Immature natural killer cell (primary cell): Measurements from ENCODE around the gene ADAP1. TPM values are rescaled to one million over a fixed set of nuclear protein-coding genes. Genes with fewer than 3 reads are reported as not detected.
A peak's percentile ranks its signal among the peaks of the same experiment; 100 is the strongest.

Source experiments
- DNase-seq, 3 donors: peaks; one replicate each; pipeline ENCODE4 v3.0.0; 2022; ENCODE audit warnings: mixed read lengths in 1 of 3
- H3K27ac Mint-ChIP-seq, 6 donors: one replicate each; pipeline ENCODE4 v1.8.0; 2020; ENCODE audit warnings: mixed read lengths in 6 of 6, mild to moderate bottlenecking in 5 of 6, inconsistent platforms in 4 of 6, moderate library complexity in 3 of 6
- H3K27me3 Mint-ChIP-seq, 3 donors: one replicate each; pipeline ENCODE4 v1.8.0; 2020 to 2021; ENCODE audit warnings: low read depth in 3 of 3, mild to moderate bottlenecking in 3 of 3, mixed read lengths in 3 of 3, moderate library complexity in 3 of 3, inconsistent platforms in 1 of 3
- H3K36me3 Mint-ChIP-seq, 3 donors: one replicate each; pipeline ENCODE4 v1.8.0; 2020; ENCODE audit warnings: mixed read lengths in 3 of 3, inconsistent platforms in 2 of 3, mild to moderate bottlenecking in 2 of 3
- H3K4me1 Mint-ChIP-seq, 2 donors: one replicate each; pipeline ENCODE4 v1.8.0; 2020; ENCODE audit warnings: inconsistent platforms in 2 of 2, mild to moderate bottlenecking in 2 of 2, mixed read lengths in 2 of 2, moderate library complexity in 1 of 2
- H3K4me3 Mint-ChIP-seq, 5 donors: one replicate each; pipeline ENCODE4 v1.8.0; 2020; ENCODE audit warnings: mild to moderate bottlenecking in 5 of 5, mixed read lengths in 5 of 5, inconsistent platforms in 3 of 5, moderate library complexity in 3 of 5
- H3K9me3 Mint-ChIP-seq, 6 donors: one replicate each; pipeline ENCODE4 v1.8.0; 2020; ENCODE audit warnings: mild to moderate bottlenecking in 6 of 6, mixed read lengths in 6 of 6, inconsistent platforms in 4 of 6, moderate library complexity in 3 of 6
- polyA plus RNA-seq, 3 donors: library from polyadenylated mRNA; unstranded; fragments of 300-500 nt; fragmentation: Illumina TruSeq; gene quantifications; one replicate each; pipeline ENCODE4 v1.2.3, GENCODE V29; 2021

Gene ADAP1
- polyA plus RNA-seq, 3 donors from 2014 or later, result 49.7 to 72.1 (median 55.1) TPM

DNA sequence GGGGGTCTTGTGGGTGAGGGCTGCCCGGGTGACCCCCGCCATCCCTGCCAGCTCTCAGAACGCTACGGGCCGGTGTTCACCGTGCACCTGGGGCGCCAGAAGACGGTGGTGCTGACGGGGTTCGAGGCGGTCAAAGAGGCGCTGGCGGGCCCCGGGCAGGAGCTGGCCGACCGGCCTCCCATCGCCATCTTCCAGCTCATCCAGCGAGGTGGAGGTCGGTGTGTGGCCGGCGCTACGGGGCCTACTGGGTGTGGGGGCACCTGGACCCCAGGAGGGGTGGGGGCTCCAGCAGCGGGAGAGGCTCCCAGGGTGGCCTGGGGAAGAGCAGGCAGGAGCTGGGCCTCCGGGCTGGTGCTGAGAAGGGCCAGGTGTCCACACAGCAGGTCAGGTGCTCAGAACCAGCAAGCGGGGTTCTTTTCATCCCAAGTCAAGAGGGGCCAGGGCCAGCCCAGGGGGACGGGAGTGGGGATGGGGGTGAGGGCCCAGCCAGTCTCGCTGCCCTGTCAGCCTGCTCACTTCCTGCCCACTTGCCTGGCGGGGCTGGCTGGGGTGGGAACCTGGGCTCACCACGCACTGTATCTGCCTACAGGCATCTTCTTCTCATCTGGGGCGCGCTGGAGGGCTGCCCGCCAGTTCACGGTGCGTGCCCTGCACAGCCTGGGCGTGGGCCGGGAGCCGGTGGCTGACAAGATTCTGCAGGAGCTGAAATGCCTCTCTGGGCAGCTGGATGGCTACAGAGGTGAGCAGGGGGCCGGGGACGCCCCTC, 30.1 kb upstream of the ADAP1 start:
- no peak overlapping the region for H3K4me3 Mint-ChIP-seq
- H3K9me3 Mint-ChIP-seq, result no peaks in the 10 kb centered on the region
- peaks cover 0 to 2% (median under 1%) of the 10 kb centered on the region in 3 donors for H3K27me3 Mint-ChIP-seq
- no peak for DNase-seq
- H3K27ac Mint-ChIP-seq, result no peak overlapping the region
- H3K36me3 Mint-ChIP-seq, result no peaks in the 10 kb centered on the region
- H3K4me1 Mint-ChIP-seq, result no peaks in the 10 kb centered on the region

GRCh38 chr7:983616-984071, 29.2 kb upstream of the ADAP1 start:
- Mint-ChIP-seq H3K27me3 (peaks cover 0 to 2% (median 0%) of the 10 kb centered on the region in 3 donors), H3K9me3 (no peaks in the 10 kb centered on the region), H3K36me3 (no peaks in the 10 kb centered on the region), H3K4me3 (no peak overlapping the region), H3K27ac (no peak overlapping the region), H3K4me1 (no peaks in the 10 kb centered on the region)
- no peak for DNase-seq

DNA sequence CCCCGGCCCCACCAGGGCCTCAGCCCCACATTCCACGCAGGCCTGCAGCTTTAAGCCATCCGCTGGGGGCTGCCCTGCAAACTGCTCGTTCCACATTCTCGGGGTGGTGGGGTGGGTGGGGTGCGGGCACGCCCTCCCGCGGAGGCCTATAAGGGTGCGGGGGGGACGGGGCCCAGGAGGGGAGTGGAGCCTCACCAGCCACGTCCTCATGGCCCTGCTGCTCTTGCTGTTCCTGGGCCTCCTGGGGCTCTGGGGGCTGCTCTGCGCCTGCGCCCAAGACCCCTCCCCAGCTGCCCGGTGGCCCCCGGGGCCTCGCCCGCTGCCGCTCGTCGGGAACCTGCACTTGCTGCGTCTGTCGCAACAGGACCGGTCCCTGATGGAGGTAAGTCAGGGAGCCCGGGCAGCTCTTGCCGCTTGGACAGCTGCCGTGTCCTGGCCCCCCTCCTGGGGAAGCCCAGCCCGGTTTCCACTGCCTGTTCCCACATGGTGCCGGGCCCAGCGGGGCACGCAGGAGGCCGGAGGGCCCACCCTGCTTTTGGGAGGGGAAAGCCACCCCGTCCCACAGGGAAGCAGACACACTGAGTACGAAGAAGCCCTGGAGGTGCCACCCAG, 28.6 kb upstream of the ADAP1 start, which contains the start of gene CYP2W1:
CYP2W1 (plus strand) TSS at position 178 of the 612 bp plus-strand sequence; CDS start at position 209, 31 bp downstream.
- DNase-seq, result no peak
- H3K36me3 Mint-ChIP-seq, result no peaks in the 10 kb centered on the region
- no peak within 1 kb of the TSS for H3K27ac Mint-ChIP-seq
- H3K4me1 Mint-ChIP-seq, result no peaks in the 10 kb centered on the region
- peaks cover 0 to 2% (median 0%) of the 10 kb centered on the region in 3 donors for H3K27me3 Mint-ChIP-seq
- no peak within 1 kb of the TSS for H3K4me3 Mint-ChIP-seq
- no peaks in the 10 kb centered on the region for H3K9me3 Mint-ChIP-seq

- Mint-ChIP-seq H3K27ac (no peak overlapping the region), H3K36me3 (no peaks in the 10 kb centered on the region), H3K9me3 (no peaks in the 10 kb centered on the region), H3K4me3 (no peak overlapping the region), H3K4me1 (no peaks in the 10 kb centered on the region), H3K27me3 (peaks cover 0 to 2% (median 0%) of the 10 kb centered on the region in 3 donors)
- no peak for DNase-seq
Measured at GRCh38 chr7:982511-983003, 28.1 kb upstream of the ADAP1 start.

DNA sequence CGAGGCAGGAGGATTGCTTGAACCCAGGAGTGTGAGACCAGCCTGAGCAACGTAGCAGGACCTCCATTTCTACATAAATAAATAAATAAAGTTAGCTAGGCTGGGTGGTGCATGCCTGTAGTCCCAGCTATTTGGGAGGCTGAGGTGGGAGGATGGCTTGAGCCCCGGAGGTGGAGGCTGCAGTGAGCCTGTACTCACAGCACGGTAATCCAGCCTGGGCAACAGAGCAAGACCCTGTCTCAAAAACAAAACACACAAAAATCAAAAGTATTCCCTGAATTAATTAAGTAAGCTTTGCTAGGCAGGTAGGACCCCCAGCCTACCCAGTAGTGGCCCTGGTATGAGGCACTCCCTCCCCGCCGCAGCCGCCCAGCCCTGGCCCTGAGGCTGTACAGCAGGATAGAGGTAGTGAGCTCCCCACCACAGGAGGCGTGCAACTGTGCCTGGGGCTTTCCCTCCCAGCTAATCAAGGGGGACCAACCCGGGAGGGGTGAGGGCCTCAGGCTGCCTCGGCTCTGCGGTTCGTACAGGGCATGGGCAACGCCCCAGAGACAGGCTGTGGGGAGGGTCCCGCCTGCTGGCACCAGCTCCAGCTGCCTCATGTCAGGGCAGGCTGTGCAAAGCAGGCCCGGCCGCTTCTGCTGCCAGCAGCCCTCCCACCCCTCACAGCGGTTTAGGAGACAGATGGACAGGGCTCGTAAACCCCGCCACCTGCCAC, 27.5 kb upstream of the ADAP1 start:
- Mint-ChIP-seq H3K36me3 (no peaks in the 10 kb centered on the region), H3K27ac (no peak overlapping the region), H3K9me3 (no peaks in the 10 kb centered on the region), H3K27me3 (peaks cover 0 to 2% (median 0%) of the 10 kb centered on the region in 3 donors), H3K4me1 (no peaks in the 10 kb centered on the region), H3K4me3 (no peak overlapping the region)
- no peak for DNase-seq

- Mint-ChIP-seq H3K4me1 (peaks cover 0 to 5% of the 10 kb centered on the region in 2 donors), H3K4me3 (no peak overlapping the region), H3K36me3 (no peaks in the 10 kb centered on the region), H3K27ac (no peak overlapping the region), H3K27me3 (no peaks in the 10 kb centered on the region), H3K9me3 (no peaks in the 10 kb centered on the region)
- DNase-seq, result no peak
Measured at GRCh38 chr7:979886-980571, 25.5 kb upstream of the ADAP1 start.

DNA sequence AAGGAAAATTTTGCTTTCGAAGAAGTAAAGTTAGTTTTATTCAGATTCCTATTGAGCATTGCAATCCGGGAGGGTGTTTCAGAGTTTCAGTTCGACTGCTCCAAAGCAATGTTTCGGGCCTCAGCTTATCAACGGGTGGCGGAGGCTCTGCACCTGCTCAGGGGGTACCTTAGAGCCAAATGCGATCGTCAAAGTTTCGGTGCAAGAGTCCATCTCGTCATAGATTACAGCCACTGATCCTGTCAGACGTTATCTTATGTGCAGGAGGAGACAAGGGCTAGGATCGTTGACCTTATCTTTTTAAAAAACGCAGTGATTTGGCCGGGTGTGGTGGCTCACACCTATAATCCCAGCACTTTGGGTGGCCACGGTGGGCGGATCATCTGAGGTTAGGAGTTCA, 24.7 kb upstream of the ADAP1 start:
- H3K4me3 Mint-ChIP-seq, result no peak overlapping the region
- peaks cover 8 to 13% of the 10 kb centered on the region in 2 donors for H3K4me1 Mint-ChIP-seq
- H3K36me3 Mint-ChIP-seq, result no peaks in the 10 kb centered on the region
- H3K27ac Mint-ChIP-seq, result no peak overlapping the region
- H3K9me3 Mint-ChIP-seq, result no peaks in the 10 kb centered on the region
- no peak for DNase-seq
- H3K27me3 Mint-ChIP-seq, result peaks cover 2 to 6% (median 3%) of the 10 kb centered on the region in 3 donors

DNA sequence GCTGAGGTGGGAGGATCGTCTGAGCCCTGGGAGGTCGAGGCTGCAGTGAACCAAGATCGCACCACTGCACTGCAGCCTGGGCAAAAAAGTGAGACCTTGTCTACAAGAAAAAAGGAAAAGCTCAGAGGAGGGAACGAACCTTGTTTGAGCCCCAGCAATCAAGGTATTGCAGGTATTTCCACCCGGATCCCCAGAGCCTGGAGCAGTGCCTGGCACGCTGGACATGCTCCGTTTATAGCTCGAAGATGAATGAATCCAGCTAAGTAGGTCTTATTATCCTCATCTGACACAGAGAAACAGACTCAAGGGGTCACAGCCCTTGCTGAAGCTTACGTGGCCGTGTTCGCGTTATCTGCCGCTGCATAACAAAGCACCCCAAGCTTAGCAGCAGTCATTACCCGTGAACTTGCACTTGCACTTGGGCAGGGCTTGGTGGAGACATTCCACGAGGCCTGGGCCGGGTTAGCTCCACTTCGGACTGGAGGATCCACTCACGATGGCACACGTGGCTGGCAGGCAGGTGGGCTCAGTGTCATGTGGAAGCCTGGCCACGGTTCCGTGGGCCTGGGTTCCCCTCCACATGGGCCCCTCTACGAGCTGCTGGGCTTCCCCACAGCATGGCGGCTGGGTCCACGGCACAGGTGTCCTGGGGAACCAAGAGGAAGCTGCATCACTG, 24.1 kb upstream of the ADAP1 start:
- Mint-ChIP-seq H3K4me3 (no peak overlapping the region), H3K4me1 (peaks cover 10 to 15% of the 10 kb centered on the region in 2 donors), H3K27ac (no peak overlapping the region), H3K9me3 (no peaks in the 10 kb centered on the region), H3K27me3 (peaks cover 2 to 6% (median 3%) of the 10 kb centered on the region in 3 donors), H3K36me3 (no peaks in the 10 kb centered on the region)
- no peak for DNase-seq

DNA sequence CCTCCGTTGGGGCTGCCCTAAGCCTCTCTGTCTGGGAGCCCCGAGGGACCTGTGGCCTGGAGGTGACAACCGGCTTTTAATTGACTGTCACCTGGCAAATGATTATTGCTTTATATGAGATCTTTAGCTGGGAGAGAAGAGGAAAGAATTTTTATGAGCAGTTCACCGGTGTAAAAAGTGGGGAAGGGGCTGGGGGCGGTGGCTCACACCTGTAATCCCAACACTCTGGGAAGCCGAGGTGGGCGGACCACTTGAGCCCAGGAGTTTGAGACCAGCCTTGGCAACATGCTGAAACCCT, 23.5 kb upstream of the ADAP1 start:
- no peak for DNase-seq
- Mint-ChIP-seq H3K4me1 (peaks cover 14 to 21% of the 10 kb centered on the region in 2 donors), H3K9me3 (no peaks in the 10 kb centered on the region), H3K4me3 (peak overlapping the region in 1 of 5 donors; percentile 8), H3K27ac (no peak overlapping the region), H3K27me3 (peaks cover 2 to 6% (median 3%) of the 10 kb centered on the region in 3 donors), H3K36me3 (no peaks in the 10 kb centered on the region)

DNA sequence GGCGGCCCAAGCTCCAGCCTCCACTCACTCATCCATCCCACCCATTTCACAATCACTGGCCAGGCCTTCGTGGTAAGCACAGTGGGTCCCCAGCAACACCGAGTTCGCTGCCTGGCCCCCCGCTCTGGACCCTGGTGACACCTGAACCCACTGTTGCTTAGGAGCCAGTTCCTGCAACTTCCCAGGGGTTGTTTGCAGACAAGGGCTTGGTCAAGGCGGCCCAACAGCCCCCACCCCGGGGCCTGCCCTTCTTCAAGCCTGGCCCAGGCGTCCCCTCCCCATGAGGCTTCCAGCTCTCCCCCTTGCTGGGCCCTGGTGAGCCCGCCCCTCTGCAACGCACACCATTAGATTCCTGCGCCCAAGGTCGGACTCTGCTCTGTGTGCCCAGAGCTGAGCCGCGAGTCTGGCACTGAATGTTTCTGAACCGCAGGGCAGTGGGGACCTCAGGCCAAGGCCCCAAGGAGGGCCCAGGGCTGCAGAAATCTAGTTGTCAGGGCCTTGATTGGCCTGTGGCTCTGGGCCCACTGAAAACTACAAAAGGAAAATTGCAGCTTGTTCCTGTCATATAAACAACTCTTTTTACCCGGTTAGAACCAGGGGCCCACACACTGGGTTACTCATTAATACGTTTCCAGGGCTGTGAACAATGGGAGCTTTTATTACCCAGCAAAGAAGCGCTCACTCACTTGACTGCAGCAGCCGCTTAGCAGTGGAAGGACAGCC, 23.0 kb upstream of the ADAP1 start:
- DNase-seq, result no peak
- Mint-ChIP-seq H3K27ac (no peak overlapping the region), H3K36me3 (peaks cover 0 to 3% (median 2%) of the 10 kb centered on the region in 3 donors), H3K4me1 (peaks cover 20 to 26% of the 10 kb centered on the region in 2 donors), H3K9me3 (no peaks in the 10 kb centered on the region), H3K27me3 (peaks cover 2 to 6% (median 3%) of the 10 kb centered on the region in 3 donors), H3K4me3 (peak overlapping the region in 1 of 5 donors; percentile 8)

DNA sequence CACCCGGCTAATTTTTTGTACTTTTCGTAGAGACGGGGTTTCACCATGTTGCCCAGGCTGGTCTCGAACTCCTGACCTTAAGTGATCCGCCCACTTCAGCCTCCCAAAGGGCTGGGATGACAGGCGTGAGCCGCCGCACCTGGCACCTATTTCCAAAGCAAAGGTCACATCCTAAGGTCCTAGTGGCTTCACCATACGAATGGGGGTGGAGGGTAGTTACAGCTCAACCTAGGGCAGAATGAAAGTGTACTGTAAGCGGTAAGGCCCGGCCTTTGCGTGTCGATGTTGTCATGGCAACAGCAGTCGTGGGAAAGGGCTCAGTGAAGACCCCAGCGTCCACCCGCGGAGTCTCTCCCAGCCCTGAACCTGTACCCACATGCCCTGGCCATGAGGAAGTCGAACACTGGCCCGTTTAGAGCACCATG, 22.4 kb upstream of the ADAP1 start:
- H3K36me3 Mint-ChIP-seq, result peaks cover 0 to 5% (median 4%) of the 10 kb centered on the region in 3 donors
- H3K27ac Mint-ChIP-seq, result no peak overlapping the region
- no peaks in the 10 kb centered on the region for H3K9me3 Mint-ChIP-seq
- H3K4me3 Mint-ChIP-seq, result peak overlapping the region in 1 of 5 donors; percentile 90
- peaks cover 2 to 6% (median 3%) of the 10 kb centered on the region in 3 donors for H3K27me3 Mint-ChIP-seq
- H3K4me1 Mint-ChIP-seq, result peaks cover 25 to 30% of the 10 kb centered on the region in 2 donors
- no peak for DNase-seq

- peaks cover 2 to 9% (median 3%) of the 10 kb centered on the region in 3 donors for H3K27me3 Mint-ChIP-seq
- peaks cover 3 to 11% (median 8%) of the 10 kb centered on the region in 3 donors for H3K36me3 Mint-ChIP-seq
- no peak for DNase-seq
- H3K4me1 Mint-ChIP-seq, result peaks cover 33 to 35% of the 10 kb centered on the region in 2 donors
- no peaks in the 10 kb centered on the region for H3K9me3 Mint-ChIP-seq
- H3K27ac Mint-ChIP-seq, result peak overlapping the region in 3 of 6 donors; percentile 85 to 90 (median 89)
- H3K4me3 Mint-ChIP-seq, result peak overlapping the region; percentile 41 to 91 (median 89)
Measured at GRCh38 chr7:975702-976473, 21.4 kb upstream of the ADAP1 start.
